HK-2 (cell line): ENCODE results near the gene SGO2.

Experiments
- DNase-seq: peaks from one replicate; pipeline ENCODE4 v3.0.0-alpha.2; 2018; ENCODE audit not compliant: unreplicated experiment

SGO2 gene, protein sequence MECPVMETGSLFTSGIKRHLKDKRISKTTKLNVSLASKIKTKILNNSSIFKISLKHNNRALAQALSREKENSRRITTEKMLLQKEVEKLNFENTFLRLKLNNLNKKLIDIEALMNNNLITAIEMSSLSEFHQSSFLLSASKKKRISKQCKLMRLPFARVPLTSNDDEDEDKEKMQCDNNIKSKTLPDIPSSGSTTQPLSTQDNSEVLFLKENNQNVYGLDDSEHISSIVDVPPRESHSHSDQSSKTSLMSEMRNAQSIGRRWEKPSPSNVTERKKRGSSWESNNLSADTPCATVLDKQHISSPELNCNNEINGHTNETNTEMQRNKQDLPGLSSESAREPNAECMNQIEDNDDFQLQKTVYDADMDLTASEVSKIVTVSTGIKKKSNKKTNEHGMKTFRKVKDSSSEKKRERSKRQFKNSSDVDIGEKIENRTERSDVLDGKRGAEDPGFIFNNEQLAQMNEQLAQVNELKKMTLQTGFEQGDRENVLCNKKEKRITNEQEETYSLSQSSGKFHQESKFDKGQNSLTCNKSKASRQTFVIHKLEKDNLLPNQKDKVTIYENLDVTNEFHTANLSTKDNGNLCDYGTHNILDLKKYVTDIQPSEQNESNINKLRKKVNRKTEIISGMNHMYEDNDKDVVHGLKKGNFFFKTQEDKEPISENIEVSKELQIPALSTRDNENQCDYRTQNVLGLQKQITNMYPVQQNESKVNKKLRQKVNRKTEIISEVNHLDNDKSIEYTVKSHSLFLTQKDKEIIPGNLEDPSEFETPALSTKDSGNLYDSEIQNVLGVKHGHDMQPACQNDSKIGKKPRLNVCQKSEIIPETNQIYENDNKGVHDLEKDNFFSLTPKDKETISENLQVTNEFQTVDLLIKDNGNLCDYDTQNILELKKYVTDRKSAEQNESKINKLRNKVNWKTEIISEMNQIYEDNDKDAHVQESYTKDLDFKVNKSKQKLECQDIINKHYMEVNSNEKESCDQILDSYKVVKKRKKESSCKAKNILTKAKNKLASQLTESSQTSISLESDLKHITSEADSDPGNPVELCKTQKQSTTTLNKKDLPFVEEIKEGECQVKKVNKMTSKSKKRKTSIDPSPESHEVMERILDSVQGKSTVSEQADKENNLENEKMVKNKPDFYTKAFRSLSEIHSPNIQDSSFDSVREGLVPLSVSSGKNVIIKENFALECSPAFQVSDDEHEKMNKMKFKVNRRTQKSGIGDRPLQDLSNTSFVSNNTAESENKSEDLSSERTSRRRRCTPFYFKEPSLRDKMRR

DNA sequence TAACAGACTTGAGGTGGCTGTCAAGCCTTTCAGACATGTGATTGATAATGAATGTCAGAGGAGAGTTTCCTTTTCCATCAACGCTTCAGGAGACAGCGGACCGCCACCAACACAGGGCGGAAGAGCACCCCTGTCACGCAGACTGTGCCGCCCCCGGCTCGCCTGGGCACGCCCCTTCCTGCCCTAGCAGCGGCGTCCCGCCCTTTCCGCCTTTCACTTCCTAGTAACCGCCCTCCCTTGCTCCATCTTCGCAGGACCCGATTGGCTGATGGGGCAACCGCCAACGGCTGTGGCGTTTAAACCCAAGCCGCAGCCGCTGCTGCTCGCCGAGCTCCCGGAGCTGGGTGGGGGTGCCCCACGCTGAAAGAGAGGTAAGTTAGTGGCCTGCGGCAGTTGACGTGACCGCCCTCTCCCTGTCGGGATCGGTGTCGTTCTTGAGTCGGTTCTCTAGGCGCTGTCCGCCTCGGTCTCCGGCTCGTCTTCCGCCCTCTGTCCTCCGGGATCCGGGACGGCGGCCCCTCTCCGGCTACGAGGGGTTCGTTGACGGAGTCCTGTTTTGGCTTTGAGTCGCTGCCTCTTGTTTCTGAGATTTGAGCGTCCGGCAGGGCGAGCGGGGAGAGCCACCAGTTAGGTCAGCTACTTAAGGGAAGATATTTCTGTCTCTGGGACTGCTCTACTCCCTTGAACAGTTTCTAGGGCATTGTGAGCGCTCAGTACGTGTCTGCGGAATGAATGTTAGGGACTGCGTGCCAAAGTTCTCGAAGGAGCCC, at the start of gene SGO2:
Gene SGO2 (plus strand): TSS at position 326 of the 770 bp plus-strand sequence. CDS start 6,769 bp downstream, outside the sequence.
- DNase-seq, result peak; percentile 95

- no peak for DNase-seq
Measured at GRCh38 chr2:200476836-200477235, 49.2 kb upstream of the SGO2 start.

DNA sequence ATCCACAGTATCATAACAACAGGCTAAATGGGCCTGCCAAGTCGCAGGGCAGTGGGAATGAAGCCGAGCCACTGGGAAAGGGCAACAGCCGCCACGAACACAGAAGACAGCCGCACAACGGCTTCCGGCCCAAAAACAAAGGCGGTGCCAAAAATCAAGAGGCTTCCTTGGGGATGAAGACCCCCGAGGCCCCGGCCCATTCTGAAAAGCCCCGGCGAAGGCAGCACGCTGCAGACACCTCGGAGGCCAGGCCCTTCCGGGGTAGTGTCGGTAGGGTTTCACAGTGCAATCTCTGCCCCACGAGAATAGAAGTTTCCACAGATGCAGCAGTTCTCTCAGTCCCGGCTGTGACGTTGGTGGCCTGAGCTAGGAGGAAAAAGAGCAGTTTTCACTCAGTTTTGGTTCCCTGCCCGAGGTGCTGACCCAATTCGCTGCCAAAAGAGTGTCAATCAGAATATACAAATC, 48.3 kb upstream of the SGO2 start:
- no peak for DNase-seq

DNA sequence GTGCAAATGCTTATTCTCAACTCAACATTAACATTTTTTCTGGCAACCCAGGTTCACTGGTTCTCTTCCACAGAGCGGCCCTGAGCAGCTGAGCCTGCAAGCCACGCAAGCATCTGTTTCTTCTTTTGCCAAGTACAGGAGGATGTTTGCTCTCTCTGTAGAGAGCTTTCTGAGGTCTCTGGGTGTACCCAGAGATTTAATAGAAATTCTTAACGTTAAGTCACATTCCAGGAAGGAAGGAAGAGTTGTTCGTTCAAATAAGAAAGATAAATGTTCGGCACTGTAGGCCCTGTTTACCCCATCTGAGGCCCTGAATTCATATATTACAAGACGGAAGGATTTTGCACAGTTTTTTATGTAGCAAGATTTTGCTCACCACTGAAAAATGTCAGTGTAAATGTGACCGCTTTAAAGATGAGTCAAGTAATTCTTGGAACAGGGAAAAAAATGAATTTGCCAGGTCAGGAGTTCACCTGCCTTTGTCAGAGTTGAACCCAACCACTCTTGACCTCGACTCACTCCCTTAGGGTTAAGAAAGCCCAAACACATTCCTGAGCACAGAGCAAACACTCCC, 46.2 kb upstream of the SGO2 start:
- DNase-seq, result no peak

- DNase-seq, result no peak
Measured at GRCh38 chr2:200482194-200482593, 43.8 kb upstream of the SGO2 start.

- DNase-seq, result peak; percentile 44
Measured at GRCh38 chr2:200483729-200484198, 42.2 kb upstream of the SGO2 start.

- DNase-seq, result no peak
Measured at GRCh38 chr2:200484934-200485333, 41.1 kb upstream of the SGO2 start.

DNA sequence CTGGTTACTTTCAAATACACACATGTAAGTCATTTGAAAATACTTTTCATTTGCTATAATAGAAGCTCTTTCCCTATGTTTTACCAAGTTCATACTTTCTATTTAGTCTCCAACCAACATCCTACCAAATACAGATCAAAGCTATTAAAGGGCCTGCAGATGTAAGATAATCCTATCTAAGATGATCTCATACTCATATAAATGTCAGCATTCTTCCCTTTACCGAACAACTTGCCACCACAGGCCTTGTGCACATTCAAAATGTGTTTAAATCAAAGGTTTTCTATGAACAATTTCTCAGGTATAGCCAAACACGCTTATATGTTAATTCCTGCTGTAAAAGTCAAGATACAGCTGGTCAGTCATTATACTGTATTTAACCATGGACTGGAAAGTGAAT, 39.5 kb upstream of the SGO2 start:
- no peak for DNase-seq

DNA sequence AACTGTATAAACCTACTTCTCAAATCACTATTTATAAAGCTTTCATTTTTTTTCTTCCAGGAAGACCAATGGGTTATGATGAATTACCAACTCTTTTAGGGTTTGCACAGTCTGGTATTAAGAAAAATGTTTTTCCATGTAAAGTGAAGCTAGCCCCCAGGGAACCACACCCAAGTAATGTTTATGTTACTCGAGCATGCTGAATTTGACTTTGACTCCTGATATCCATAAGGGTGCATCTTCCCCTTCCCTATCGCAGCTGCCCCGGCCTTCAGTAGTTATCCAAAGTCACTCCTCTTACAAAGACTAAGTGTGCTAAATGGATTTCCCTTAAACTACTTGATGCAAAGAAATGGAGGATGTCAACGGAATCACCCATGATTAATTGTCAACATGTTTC, 37.8 kb upstream of the SGO2 start:
- no peak for DNase-seq

DNA sequence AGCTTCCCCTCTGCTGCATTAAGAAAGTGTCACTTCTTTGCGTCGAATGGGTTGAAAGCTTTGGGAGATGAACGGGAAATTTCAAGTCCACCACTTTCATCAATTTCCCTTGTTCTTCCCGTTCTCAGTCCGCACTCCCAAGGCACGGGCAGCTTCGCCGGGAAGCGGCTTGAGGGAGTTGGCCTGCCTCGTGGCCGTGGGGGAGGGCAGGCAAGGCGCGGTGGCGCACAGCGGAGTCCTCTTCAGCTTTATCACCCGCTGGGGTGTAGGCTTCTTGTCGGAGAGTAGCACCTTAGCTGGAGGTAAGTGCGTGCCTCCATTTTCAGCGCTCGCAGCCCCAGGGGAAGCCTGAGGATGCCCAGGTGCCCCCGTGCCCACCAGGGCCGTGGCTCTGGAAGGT, 36.0 kb upstream of the SGO2 start:
- no peak for DNase-seq

DNA sequence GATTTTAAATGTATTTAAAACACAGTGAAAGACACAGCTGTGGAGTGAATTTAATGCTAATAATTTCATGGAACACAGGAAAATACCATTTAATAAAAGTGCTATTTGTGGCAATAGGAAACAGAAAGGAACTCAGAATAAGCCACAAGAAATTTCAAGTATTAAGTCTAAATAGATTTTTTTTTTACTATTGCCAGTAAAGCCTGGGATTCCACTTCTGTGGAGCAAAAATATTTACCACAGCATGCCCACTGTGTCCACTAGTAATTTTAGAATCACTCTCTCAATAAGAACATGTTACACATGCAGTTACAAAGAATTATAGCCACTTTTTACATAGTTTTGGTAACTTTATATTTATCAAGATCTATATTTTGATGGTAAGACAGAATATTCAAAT, 33.4 kb upstream of the SGO2 start:
- DNase-seq, result no peak

GRCh38 chr2:200494048-200494447, 32.0 kb upstream of the SGO2 start:
- no peak for DNase-seq

GRCh38 chr2:200496696-200497095, 29.3 kb upstream of the SGO2 start:
- DNase-seq, result no peak

DNA sequence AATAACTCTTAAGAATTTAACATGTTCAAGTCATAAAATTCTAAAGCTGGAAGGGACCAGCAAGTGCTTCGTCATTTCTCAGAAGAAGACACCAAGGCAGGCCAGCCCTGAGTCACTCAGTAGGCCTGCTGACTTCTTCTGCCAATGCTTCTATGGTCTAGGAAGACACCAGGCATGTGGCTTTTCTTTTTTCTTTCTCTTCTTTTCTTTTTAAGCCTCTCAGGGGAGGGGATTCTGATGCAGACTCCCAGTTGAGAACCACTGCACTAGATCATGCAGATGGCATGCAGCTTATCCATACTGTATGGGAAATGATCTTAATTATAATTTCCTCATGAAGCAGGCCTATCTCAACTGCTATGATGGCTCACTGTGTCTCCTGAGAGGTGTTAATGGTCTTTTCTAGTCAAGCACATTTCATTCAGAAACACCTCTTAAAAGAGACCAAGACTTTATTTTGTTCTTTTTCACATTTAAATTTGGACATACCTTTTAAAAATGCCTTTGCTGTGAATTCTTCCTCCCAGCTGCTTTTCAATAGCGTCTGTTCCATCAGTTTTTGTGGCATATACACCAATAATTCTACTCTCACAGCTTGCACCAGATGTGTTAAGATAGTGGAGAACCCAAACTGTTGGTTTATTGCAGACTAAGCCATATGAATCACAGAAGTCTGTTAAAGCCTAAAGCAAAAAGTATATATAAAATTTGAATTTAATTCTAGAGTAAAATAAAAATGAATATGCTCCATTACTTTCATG, 27.4 kb upstream of the SGO2 start:
- DNase-seq, result no peak

DNA sequence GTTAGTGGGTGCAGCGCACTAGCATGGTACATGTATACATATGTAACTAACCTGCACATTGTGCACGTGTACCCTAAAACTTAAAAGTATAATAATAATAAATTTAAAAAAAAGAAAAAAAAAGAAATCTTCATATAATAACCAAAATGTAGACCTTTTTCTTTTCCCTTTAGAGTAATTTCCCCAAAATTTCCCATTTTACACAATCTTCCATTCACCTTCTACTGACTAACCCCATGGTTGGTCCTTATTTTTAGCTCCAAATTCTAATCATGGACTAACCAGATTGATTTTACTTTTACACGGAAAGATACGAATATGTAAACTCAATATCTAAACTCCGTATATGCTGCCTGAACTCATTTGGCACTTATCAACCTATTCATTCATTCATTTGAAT, 23.8 kb upstream of the SGO2 start:
- DNase-seq, result no peak

GRCh38 chr2:200506679-200507078, 19.3 kb upstream of the SGO2 start:
- no peak for DNase-seq

GRCh38 chr2:200507179-200507578, 18.8 kb upstream of the SGO2 start:
- DNase-seq, result no peak

- DNase-seq, result no peak
Measured at GRCh38 chr2:200509235-200509611, 16.8 kb upstream of the SGO2 start.

DNA sequence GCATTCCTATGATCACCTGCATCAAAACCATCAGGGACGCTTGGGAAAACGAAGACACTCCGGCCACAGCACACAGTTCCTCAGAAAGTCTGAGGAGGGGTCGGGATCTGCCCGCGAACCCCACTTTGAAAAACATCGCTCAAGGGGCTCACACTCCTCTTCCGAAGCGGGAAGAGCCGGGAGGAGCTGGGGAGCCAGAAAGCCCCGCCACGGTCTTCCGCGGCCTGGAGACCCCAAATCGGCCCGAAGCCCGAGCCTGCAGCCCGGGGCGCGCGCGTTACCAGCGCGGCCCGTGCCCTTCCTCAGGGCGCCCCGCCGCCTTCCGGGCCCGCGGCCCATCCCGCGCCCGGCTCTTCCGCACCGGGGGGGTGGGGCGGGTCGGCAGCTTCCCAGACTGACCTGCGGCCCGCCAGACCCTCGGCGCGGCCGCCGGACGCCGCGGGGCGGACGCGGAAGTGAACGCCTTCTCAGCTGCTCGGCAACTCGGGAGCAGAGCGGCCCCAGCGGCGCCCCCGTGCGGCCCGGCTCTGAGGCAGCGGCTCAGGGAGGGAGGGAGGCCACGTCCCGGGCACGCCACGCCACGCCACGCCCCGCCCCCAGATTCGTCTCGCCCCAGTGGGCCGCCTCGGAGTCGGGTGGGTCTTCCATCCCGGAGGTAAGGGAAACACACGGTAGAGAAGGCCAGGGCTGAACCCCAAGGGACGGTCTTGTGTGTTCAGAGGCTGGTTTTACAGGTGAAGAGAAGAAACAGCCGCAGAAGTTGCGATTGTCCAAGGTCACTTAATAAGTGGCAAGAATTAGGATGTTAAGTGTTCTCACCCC, 16.2 kb upstream of the SGO2 start, which contains the start of gene KCTD18:
Gene KCTD18 (minus strand): TSS at position 457 of the 822 bp plus-strand sequence. CDS start 3,052 bp downstream, outside the sequence.
- peak; percentile 91 for DNase-seq
